WTC11 (cell line): ENCODE measurements around the gene C1orf174.

ENCODE experiments used
- CTCF ChIP-seq: fragments of 200-600 bp; IDR thresholded peaks from 2 replicates; pipeline ENCODE4 v1.8.0; 2022; ENCODE audit warnings: antibody characterized with exemption
- JUN ChIP-seq: sonication (generic); formaldehyde crosslinking; IDR thresholded peaks from 2 replicates; pipeline ENCODE4 v1.8.0; 2023; ENCODE audit warnings: mild to moderate bottlenecking, missing genetic modification reagents
- NFE2L1 ChIP-seq: sonication (generic); formaldehyde crosslinking; IDR thresholded peaks from 2 replicates; pipeline ENCODE4 v1.8.1; 2023; ENCODE audit warnings: missing genetic modification reagents
- NFYB ChIP-seq: sonication (generic); formaldehyde crosslinking; conservative IDR thresholded peaks from 2 replicates; pipeline ENCODE4 v1.8.0; 2022; ENCODE audit warnings: low read depth, missing genetic modification reagents
- NR1H2 ChIP-seq: sonication (generic); formaldehyde crosslinking; IDR thresholded peaks from 2 replicates; pipeline ENCODE4 v1.9.0; 2021; ENCODE audit warnings: mild to moderate bottlenecking, moderate library complexity, missing genetic modification reagents
- NR2C2 ChIP-seq: sonication (generic); formaldehyde crosslinking; IDR thresholded peaks from 2 replicates; pipeline ENCODE4 v1.8.0; 2022; ENCODE audit warnings: mild to moderate bottlenecking, missing genetic modification reagents
- SMAD3 ChIP-seq: sonication (generic); formaldehyde crosslinking; IDR thresholded peaks from 2 replicates; pipeline ENCODE4 v1.8.0; 2022; ENCODE audit warnings: missing genetic modification reagents, mild to moderate bottlenecking, borderline replicate concordance
- SP1 ChIP-seq: sonication (generic); formaldehyde crosslinking; conservative IDR thresholded peaks from 2 replicates; pipeline ENCODE4 v1.8.1; 2022; ENCODE audit warnings: missing genetic modification reagents
- ZNF263 ChIP-seq: sonication (generic); formaldehyde crosslinking; IDR thresholded peaks from 2 replicates; pipeline ENCODE4 v1.8.1; 2022; ENCODE audit warnings: low read depth, mild to moderate bottlenecking, moderate library complexity, missing genetic modification reagents
- TF ChIP-seq, protein P1 (sequence below): sonication (generic); formaldehyde crosslinking; conservative IDR thresholded peaks from 2 replicates; pipeline ENCODE4 v1.8.1; 2022; ENCODE audit warnings: mild to moderate bottlenecking, missing genetic modification reagents
- TF ChIP-seq, protein P2 (sequence below): sonication (generic); formaldehyde crosslinking; IDR thresholded peaks from 2 replicates; pipeline ENCODE4 v1.8.1; 2023; ENCODE audit warnings: mild to moderate bottlenecking, missing genetic modification reagents, borderline replicate concordance
- TF ChIP-seq, protein P3 (sequence below): sonication (generic); formaldehyde crosslinking; IDR thresholded peaks from 2 replicates; pipeline ENCODE4 v1.8.1; 2023; ENCODE audit warnings: mild to moderate bottlenecking, missing genetic modification reagents

GRCh38 chr1:3948344-3948743 is 48.3 kb upstream of the C1orf174 start:
- TF ChIP-seq, protein P1, sequence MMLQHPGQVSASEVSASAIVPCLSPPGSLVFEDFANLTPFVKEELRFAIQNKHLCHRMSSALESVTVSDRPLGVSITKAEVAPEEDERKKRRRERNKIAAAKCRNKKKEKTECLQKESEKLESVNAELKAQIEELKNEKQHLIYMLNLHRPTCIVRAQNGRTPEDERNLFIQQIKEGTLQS (CRISPR knock-in tag), result no peak
- TF ChIP-seq, protein P2, sequence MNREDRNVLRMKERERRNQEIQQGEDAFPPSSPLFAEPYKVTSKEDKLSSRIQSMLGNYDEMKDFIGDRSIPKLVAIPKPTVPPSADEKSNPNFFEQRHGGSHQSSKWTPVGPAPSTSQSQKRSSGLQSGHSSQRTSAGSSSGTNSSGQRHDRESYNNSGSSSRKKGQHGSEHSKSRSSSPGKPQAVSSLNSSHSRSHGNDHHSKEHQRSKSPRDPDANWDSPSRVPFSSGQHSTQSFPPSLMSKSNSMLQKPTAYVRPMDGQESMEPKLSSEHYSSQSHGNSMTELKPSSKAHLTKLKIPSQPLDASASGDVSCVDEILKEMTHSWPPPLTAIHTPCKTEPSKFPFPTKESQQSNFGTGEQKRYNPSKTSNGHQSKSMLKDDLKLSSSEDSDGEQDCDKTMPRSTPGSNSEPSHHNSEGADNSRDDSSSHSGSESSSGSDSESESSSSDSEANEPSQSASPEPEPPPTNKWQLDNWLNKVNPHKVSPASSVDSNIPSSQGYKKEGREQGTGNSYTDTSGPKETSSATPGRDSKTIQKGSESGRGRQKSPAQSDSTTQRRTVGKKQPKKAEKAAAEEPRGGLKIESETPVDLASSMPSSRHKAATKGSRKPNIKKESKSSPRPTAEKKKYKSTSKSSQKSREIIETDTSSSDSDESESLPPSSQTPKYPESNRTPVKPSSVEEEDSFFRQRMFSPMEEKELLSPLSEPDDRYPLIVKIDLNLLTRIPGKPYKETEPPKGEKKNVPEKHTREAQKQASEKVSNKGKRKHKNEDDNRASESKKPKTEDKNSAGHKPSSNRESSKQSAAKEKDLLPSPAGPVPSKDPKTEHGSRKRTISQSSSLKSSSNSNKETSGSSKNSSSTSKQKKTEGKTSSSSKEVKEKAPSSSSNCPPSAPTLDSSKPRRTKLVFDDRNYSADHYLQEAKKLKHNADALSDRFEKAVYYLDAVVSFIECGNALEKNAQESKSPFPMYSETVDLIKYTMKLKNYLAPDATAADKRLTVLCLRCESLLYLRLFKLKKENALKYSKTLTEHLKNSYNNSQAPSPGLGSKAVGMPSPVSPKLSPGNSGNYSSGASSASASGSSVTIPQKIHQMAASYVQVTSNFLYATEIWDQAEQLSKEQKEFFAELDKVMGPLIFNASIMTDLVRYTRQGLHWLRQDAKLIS (CRISPR knock-in tag), result no peak
- TF ChIP-seq SP1 (CRISPR knock-in tag), result no peak
- no peak for TF ChIP-seq CTCF
- no peak for TF ChIP-seq ZNF263 (CRISPR knock-in tag)
- no peak for TF ChIP-seq NFYB (CRISPR knock-in tag)
- TF ChIP-seq NFE2L1 (CRISPR knock-in tag), result no peak
- no peak for TF ChIP-seq JUN
- TF ChIP-seq, protein P3, sequence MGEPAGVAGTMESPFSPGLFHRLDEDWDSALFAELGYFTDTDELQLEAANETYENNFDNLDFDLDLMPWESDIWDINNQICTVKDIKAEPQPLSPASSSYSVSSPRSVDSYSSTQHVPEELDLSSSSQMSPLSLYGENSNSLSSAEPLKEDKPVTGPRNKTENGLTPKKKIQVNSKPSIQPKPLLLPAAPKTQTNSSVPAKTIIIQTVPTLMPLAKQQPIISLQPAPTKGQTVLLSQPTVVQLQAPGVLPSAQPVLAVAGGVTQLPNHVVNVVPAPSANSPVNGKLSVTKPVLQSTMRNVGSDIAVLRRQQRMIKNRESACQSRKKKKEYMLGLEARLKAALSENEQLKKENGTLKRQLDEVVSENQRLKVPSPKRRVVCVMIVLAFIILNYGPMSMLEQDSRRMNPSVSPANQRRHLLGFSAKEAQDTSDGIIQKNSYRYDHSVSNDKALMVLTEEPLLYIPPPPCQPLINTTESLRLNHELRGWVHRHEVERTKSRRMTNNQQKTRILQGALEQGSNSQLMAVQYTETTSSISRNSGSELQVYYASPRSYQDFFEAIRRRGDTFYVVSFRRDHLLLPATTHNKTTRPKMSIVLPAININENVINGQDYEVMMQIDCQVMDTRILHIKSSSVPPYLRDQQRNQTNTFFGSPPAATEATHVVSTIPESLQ (CRISPR knock-in tag), result no peak
- no peak for TF ChIP-seq NR1H2
- no peak for TF ChIP-seq NR2C2 (CRISPR knock-in tag)
- TF ChIP-seq SMAD3 (CRISPR knock-in tag), result no peak
